Islet of Langerhans (tissue), 1 donor: ENCODE data around the gene CCDC17.

Experiments used
- FAIRE-seq: peaks from one replicate; lab custom pipeline; 2011; peaks lifted over from hg19 to GRCh38; lab: Jason Lieb, UNC

The CCDC17 gene

DNA sequence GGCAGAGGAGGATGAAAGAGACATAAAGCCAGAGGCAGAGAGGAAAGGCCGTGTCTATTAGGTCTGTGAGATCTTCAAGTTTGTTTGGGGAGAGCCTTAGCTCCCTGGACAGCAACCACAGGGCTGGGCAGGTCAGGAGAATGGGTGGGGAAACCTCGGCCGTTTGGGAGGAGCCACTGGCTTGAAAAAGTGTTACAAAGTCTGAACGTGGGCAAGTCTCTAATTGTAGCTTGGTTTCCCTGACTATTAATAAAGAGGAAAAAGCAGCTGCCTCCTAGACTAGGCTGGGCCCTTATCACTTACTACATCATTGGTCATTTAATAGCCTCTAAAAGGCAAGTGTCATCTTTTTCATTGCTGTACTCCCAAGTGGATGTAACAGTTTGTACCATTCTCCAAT is at the start of gene CCDC17:
CCDC17 (minus strand) TSS at position 83 of the 400 bp plus-strand sequence. CDS start 145 bp downstream, outside the sequence.
- FAIRE-seq, result no peak

GRCh38 chr1:45669859-45670655 is 46.2 kb upstream of the CCDC17 start:
- FAIRE-seq, result no peak

GRCh38 chr1:45669379-45669778 is 45.5 kb upstream of the CCDC17 start:
- no peak for FAIRE-seq

- FAIRE-seq, result no peak
Measured at GRCh38 chr1:45668526-45668925, 44.7 kb upstream of the CCDC17 start.

- FAIRE-seq, result no peak
Measured at GRCh38 chr1:45667321-45668111, 43.7 kb upstream of the CCDC17 start.

DNA sequence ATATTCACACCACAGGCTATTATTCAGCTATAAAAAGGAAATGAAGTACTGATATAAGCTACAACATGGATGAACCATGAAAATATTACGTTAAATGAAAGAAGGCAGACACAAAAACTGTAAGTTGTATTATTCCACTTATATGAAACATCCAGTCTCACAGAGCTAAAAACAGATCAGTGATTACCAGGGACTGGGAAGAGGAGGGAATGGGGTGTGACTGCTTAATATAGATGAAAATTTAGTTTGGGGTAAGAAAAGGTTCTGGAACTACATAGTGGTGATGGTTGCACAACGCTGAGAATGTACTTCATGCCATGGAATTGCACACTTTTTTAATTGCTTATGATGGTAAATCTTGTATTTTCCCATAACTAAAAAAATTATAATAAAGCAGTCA is 43.0 kb upstream of the CCDC17 start:
- no peak for FAIRE-seq

DNA sequence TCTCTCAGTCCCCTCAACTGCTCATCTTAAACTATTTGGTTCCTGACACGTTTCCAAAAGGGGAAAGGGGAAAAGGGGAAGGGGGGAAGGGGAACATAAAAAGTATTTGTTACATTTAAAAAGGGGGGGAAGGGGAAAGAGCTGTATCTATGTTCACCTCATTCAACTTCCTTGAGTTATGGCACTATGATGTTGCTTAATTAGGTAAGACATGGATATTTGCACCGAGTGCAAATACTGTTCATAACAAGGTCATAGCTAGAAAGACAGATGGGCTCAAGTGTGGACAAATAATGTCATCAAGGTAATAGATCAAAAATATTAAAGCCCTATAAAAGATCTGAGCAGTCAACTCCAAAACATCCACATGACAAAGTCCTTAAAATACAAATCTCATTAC is 36.5 kb upstream of the CCDC17 start:
- peak; percentile 82 for FAIRE-seq

- FAIRE-seq, result no peak
Measured at GRCh38 chr1:45659222-45659621, 35.4 kb upstream of the CCDC17 start.

GRCh38 chr1:45658171-45658570 is 34.3 kb upstream of the CCDC17 start:
- no peak for FAIRE-seq

DNA sequence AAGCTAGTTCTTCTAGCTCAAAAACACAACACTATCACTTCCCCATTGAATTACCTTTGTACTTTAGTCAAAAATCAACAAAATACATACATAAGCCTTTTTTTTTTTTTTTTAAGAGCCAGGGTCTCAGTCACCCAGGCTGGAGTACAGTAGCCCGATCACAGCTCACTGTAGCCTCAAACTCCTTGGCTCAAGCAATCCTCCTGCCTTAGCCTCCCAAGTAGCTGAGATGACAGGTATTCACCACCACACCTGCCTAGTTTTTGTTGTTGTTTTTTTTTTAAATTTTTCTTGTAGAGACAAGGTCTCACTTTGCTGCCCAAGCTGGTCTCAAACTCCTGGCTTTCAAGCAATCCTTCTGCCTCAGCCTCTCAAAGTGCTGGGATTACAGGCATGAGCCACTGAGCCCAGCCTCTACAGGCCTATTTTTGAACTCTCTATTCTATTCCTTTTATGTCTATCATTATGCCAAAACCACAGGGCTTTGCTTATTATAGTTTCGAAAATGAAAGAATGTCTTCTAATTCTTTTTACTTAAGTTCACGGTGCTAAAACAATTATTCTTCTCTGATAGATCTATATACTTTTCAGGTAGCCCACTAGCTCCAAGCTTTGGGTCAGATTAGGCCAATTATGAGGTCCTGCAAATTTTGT is 32.8 kb upstream of the CCDC17 start:
- FAIRE-seq, result no peak

- FAIRE-seq, result no peak
Measured at GRCh38 chr1:45654540-45655280, 30.9 kb upstream of the CCDC17 start.

GRCh38 chr1:45647248-45648021 is 23.6 kb upstream of the CCDC17 start:
- FAIRE-seq, result no peak

DNA sequence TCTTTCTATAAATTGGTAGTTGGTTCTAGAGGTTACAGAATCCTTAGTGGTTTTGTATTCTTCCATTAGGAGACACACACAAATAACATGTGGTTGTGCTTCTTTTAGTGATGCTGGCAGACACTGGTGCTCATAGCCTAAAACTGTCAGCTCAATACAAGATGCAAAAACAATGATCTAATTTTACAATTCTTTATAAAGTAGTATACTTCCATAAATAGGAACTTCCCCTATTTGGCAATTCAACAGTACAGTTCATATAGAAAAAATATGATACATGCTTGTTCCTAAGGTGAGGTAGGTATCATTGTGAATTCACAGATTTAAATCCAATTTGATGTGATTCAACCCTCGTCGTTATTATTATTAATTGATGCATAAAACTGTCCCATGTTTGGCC is 20.8 kb upstream of the CCDC17 start:
- FAIRE-seq, result no peak

- no peak for FAIRE-seq
Measured at GRCh38 chr1:45643978-45644377, 20.1 kb upstream of the CCDC17 start.

GRCh38 chr1:45643321-45643720 is 19.5 kb upstream of the CCDC17 start:
- FAIRE-seq, result no peak

DNA sequence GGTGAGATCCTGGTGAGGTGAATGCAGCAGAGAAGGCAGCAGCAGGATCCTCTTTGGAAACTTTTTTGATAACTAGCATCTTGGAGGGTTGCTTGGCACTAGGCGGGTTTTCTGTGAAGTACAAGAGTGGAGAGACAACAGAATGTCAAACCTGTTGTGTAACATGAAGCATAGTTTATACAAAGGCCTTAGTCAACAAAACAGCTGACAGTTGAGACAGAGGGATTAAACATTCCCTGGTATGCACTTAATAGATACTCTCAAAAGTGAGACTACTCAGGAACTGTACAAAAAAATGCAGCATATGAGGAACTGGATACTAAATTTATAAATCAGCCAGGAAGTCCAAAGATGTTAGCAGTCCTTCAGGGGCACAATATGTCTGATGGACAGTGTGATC is 16.4 kb upstream of the CCDC17 start:
- FAIRE-seq, result no peak

GRCh38 chr1:45635211-45635610 is 11.4 kb upstream of the CCDC17 start:
- no peak for FAIRE-seq

- FAIRE-seq, result no peak
Measured at GRCh38 chr1:45630429-45630828, 6.6 kb upstream of the CCDC17 start.

DNA sequence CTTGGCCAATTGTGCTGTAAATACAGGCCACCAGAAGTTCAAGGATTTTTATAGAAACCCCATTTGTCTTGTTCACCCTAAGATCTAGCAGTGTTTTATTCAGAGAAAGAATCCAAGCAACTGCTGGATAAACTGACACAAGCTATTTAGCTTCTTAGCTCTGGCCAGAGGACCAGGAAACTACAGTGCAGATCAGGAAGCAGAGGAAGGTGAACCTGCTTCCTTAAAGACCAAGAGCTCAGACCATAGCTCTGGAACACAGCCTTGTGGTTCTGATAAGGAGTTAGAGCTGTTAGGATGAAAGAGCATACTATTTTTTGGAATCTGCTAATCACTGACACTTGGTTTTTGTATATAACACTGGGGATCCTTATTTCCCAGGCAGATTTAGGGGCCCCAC is 5.2 kb upstream of the CCDC17 start:
- no peak for FAIRE-seq

GRCh38 chr1:45622524-45623394 is 1.1 kb downstream of the CCDC17 start:
- FAIRE-seq, result no peak
